GM18498 (cell line): Measurements from ENCODE around the gene INTS15.
A peak's percentile ranks its signal among the peaks of the same experiment; 100 is the strongest.

Experiments
- ATAC-seq: cut with Tn5 transposase; IDR thresholded peaks from one replicate; pipeline ENCODE4 v1.9.1; 2021; ENCODE audit warnings: mild to moderate bottlenecking, moderate library complexity; ENCODE audit not compliant: unreplicated experiment

The INTS15 gene

DNA sequence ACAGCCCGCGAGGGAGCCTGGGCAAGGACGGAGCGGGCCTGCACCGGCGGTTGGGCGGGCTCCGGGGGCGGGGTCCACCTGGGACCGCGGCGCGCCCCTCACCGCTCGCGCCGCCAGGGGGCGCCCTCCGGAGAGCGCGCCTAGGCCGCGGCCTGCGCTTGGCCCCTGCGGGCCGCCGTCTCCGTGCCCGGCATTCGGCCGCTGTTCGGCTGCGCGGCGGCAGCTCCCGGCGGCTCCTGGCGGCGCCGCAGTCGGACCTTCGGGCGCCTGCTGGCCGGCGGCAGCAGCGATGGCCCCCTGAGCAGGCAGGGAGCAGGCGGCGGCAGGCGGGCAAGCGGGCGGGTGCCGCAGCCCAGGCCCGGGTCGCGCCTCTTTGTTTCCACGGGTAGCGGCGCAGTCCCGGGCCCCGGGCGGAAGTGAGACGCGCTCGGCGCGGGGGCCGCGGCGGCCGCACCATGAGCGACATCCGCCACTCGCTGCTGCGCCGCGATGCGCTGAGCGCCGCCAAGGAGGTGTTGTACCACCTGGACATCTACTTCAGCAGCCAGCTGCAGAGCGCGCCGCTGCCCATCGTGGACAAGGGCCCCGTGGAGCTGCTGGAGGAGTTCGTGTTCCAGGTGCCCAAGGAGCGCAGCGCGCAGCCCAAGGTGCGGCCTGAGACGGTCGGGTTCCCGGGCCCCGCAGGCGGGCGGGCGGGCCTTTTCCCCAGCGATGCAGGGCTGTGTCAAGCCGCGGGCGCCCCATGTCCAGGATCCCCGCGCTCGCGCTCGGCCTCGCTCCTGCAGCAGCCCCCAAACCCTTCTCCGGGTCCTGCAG, at the start of gene INTS15:
INTS15 (plus strand) TSS at position 193 of the 816 bp plus-strand sequence; CDS start at position 456, 263 bp downstream.
- ATAC-seq: peak; percentile 90

DNA sequence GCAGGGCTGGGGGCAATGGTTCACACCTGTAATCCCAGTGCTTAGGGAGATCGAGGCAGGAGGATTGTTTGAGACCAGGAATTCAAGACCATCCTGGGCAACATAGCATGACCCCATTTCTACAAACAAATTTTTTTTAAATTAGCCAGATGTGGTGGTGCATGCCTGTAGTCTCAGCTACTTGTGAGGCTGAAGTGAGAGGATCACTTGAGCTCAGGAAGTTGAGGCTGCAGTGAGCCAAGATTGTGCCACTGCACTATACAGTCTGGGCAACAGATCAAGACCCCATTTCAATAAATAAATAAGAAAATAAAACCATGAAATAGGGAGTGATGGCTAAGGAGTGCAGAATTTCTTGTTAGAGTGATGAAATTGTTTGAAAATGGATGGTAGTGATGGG, 47.5 kb upstream of the INTS15 start:
- no peak for ATAC-seq

DNA sequence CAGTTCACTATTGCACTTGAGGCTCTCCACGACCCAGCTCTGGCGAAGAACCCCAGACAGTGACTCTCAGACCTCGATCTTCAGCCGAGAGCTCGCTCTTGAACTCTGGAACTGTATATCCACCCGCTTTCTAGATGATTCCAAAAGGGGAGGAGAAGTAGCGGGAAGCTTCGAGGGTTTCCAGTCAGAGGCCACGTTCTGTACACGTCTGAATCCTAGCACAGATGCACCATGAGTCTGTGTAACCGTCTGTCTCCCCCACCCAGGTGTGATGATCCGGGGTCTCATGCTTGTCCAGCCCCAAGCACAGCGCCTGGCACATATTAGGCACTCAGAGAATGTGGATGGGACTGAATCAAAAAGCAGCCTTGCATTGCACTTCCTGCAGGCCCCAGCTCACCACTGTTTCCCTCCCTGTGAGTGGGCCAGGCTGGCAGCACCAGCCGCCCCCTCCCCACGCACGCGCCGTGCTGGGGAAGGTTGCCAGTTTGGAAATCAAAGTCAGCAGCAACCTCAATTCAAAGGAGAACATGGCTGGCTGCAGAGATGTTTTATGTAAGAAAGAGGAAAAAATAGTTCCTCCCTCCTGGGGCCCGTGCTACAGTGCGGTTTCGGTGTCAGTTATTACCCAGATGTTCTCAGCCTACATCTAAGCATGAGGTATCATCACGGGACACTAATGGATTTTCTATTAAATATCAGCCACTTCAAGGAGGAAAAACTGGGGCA, 44.3 kb upstream of the INTS15 start:
- ATAC-seq: no peak

DNA sequence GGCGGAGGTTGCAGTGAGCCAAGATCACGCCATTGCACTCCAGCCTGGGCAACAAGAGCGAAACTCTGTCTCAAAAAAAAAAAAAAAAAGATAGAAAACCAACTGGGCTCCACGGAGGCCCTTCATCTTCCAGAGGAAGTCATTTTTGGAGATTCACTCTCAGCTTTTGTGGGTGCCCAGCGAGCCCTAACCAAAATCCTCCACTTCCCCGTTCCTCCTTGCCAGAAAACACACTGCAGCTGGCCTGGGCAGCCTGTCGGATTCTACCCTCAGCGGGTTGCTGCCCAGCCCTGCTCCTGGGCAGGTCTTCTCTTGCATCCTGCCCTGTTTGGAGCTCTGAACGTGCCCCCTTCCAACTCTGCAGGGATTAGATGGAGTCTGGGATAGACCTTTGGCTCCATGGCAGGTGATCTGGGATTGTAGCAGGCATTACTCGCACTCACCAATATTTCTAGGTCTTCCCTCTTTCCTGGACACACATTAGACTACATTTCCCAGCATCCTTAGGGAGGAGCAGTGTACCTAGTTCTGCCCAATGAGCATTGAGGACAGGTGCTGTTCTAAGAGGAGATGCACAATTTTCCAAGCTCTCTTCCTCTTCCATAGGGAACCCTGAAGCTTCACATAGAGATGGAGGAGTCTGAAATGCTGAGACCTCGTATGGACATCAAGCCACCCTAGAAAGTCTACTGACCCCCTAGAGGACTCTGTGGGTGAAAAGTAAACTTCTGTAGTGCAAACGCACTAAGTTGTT, 43.1 kb upstream of the INTS15 start:
- no peak for ATAC-seq

DNA sequence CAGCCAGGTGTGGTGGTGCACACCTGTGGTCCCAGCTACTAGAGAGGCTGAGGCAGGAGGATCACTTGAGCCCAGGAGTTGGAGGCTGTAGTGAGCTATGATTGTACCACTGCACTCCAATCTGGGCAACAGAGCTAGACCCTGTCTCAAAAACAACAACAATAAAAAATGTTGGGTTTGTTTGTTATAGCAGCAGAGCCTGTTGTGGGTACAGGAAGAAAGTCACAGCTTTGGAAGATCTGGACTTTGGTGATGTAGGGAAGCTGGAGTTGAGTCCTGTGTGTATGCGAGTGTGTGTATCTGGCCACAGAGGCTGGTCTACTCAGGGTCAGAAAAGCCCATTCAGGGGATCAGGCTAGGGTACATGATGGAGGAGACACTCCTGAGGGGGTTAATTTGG, 42.4 kb upstream of the INTS15 start:
- no peak for ATAC-seq

DNA sequence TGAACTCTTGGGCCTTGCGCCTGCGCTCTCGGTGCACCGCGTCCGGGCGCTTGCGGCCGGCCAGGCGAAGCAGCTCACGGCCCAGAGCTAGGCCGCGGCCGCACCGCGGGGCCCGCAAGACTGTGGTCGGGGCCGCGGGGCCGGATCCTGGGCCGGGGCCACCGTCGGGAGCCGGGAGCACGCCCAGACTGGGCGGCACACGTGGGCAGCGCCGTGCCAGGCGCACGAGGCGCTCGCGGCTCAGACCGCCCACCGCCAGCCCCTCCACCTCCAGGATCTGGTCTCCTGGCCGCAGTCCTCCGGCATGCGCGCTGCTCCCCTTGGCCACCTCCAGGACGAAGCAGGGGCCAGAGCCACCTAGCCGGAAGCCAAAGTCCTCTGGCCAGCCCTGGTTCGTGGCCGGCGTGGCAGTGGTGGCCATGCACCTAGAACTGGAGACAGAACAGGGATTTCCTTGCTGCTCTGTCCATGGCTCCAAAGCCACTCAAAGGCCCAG, 38.8 kb upstream of the INTS15 start, which contains the start of gene GRID2IP:
GRID2IP (minus strand) TSS at position 446 of the 496 bp plus-strand sequence; CDS start at position 421, 25 bp downstream.
- no peak for ATAC-seq

DNA sequence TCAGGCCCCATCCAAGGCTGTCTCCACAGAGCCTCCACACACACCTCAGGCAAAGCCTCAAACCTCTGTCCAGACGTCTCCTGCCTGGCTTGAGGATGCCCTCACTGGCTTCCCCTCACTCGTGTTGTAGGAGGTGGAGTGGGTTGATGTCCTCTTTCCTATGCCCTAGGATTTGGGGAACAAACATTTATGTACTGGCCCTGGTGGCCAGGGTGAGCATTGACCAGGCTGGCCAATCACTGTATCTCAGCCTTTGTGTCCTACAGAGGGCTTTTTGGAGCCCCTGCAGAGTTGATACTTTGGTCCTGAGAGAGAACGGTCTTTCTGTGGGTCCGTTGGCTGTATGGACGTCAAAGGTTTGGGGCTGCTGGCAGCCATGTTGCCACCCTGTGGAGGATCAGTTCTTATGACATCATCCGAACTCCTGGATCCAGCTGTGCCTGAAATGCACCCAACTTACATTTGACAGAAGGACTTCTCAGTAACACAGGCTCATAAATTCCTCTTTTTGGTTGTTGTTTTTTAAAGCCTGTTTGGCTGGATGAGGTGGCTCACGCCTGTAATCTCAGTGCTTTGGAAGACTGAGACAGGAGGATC, 36.3 kb upstream of the INTS15 start:
- ATAC-seq: no peak

DNA sequence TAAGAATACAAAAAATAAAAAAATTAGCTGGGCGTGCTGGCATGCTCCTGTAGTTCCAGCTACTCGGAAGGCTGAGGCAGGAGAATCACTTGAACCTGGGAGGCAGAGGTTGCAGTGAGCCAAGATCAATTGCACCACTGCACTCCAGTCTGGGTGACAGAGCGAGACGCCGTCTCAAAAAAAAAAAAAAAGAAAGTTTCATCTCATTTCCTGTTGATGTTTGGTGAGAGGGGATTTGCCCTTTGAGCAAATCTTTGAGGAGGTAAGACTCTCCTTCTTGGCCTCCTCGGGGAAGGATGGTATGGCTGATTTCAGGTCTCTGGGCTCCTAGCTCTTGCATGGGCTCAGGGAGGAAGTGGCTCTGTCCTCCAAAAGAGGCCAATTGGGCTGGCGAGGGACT, 35.0 kb upstream of the INTS15 start:
- no peak for ATAC-seq

DNA sequence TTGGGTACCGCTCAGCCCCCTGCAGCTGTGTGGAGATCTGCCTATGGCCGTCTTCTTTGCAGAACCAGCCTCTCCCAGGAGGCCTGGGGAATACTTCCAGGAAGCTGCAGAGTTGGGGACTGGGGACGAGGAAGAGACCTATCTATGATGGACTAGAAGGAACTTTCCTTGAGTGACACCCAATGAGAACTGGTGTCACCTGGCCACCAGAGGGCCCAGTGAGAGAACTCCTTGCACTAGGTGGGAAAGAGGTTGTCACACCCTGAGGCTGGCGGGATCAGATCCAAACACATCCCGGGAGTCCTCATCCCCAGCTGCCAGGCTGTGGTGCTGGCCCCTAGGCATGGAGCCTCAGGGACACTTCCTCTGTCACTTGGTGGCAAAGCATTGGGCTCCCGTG, 33.6 kb upstream of the INTS15 start:
- ATAC-seq: no peak

DNA sequence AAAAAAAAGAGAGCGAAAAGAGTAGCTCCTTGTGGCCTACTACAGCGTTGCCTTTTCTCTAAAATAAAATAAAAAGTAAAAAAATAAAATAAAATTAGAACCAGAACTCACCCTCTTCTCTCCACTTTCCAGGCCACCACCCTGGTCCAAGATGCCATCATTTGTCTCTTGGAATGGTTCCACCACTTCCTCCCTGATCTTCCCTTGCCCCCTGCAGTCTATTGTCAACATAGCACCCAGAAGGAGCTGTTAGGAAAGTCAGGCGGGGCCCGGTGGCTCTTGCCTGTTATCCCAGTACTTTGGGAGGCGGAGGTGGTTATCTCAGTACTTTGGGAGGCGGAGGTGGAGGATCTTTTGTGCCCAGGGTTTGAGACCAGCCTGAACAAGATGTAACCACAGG, 31.0 kb upstream of the INTS15 start:
- no peak for ATAC-seq

DNA sequence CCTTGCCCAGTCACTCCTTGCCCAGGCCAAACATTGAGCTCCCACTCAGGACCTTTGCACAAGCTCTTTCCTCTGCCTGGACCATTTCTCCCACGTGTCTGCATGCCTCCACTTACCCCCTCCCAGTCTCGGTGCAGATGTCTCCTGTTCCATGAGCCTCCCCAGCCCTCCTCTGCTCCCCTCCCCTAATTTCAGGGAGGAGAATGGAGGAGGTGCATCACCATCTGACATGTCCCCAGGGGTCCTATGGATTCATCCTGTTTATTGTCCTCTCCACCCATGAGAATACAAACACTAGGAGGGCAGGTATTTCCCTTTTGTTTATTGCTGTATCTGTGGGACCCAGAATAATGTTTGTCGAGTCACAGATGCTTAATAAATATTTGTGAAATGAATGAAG, 29.9 kb upstream of the INTS15 start:
- ATAC-seq: no peak

DNA sequence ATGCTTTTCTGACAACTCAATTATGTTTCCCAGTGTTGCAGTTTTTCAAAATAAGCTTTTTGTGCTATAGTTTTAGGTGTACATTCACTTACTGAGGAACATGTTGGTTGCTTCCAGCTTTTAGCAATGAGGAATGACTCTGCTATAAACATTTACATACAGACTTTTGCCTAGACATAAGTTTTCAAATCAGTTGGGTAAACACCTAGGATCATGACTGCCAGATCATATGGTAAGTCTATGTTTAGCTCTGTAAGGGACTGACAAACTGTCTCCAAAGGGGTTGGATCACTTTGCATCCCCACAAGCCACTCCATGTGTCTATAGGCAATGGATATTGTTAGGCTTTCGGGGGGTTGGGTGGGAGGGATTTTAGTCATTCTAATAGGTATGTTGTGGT, 27.7 kb upstream of the INTS15 start:
- ATAC-seq: no peak

DNA sequence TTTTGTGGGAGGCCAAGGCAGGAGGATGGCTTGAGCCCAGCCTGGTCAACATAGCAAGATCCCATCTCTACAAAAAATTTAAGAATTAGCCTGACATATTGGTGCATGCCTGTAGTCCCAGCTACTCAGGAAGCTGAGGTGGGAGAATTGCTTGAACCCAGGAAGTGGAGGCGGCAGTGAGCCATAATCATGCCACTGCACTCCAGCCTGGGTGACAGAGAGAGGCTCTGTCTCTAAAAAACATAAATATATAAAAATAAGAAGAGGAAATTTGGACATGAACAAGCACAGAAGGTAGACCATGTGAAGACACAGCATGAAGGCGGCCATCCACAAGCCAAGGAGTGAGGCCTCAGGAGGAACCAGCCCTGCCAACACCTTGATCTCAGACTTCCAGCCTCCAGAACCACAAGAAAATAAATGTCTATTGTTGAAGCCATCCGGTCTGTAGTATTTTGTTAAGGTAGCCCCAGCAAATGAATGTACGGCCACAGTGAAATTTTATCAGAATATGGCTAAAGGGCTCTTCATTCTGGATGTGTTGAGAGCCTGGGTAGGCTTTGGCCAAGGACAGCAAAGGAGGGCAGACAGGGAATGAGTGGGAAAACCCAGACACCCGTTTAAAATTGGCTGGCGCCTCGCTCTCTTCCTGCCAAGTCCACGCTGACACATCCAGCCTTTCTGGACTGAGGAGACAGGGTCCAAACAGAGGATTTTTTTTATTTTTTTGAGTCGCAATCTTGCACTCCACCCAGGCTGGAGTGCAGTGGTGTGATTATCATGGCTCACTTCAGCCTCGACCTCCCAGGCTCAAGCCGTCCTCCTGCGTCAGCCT, 25.7 kb upstream of the INTS15 start:
- no peak for ATAC-seq

DNA sequence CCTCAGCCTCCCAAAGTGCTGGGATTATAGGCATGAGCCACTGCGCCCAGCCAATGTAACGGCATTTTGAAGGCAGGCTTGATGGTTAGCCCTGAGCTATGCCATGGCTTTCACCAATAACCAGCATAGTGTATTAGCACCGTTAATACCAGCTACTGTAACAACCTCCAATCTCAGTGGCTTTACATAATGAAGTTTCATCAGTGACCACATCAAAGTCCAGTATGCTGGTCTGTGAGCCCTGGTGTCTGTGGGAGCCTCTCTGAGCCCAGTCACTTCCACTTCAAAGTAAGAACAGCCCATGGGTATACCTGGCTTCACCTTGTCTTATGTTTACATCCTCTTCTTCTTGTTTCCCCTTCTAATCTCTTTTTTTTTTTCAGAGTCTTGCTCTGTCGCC, 24.2 kb upstream of the INTS15 start:
- ATAC-seq: no peak

DNA sequence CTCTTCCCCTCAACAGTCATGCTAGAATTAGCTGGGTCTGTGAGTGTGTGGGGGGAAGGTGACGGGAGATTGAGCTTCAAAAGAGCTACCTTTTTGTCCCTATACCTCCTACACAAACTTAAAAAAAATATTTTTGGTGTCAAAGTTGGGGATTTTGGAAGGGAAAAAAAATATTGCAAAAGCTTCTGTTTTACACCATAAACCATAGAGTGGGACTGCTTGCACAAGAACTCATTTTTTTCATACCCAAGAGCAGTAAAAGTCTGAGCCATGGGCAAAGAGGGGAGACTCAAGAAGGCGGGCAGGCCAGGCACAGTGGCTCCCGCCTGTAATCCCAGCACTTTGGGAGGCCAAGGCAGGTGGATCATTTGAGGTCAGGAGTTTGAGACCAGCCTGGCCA, 21.9 kb upstream of the INTS15 start:
- ATAC-seq: no peak

DNA sequence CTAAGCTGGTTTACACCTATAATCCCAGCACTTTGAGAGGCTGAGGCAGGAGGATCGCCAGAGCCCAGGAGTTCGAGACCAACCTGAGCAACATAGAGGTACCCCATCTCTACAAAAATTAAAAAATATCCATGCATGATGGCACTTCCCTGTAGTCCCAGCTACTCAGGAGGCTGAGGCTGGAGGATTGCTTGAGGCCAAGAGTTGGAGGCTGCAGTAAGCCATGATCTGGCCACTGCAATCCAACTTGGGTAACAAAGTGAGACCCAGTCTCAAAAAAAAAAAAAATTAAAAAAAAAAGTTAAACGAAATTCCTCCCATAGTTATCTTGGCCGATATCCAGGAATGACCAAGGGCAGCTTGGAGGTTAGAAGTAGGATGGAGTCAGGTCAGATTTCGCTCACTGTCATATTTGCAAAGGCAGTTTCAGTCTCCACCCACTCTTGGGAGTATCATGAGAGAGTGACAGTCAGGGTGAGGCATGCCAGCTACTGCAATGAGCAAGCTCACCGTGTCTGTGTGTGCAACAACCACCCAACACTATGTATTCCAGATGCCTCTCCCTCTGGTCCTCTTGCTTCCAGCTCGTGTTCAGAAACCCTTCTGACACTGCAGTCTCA, 18.6 kb upstream of the INTS15 start:
- ATAC-seq: no peak

DNA sequence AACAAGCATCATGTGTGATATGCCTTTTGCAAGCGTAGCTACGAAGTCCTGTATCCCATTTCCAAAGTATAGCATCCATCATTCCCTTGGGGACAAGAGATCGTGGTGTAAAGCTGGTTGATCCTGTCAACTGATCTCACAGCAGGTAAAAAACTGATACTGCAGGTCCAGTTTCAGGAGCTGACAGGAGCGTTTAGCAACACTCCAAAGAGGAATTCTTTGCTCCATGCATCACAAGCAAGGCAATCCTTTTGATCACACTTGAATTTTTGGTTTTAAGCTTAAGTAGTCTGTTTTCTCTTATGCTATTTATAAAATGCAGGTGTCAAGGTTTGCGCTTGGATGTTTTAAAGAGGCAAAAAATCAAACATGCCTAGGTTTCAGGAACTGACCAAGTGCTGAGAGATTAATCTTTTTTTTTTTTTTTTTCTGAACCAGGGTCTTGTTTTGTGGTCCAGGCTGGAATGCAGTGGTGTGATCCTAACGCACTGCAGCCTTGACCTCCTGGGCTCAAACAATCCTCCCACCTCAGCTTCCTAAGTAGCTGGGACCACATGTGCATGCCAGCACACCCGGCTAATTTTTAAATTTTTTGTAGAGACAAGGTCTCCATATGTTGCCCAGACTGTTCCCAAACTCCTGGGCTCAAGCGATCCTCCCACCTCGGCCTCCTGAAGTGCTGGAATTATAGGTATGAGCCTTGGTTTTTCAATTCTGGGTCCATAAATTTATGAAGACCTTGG, 14.4 kb upstream of the INTS15 start:
- ATAC-seq: no peak

DNA sequence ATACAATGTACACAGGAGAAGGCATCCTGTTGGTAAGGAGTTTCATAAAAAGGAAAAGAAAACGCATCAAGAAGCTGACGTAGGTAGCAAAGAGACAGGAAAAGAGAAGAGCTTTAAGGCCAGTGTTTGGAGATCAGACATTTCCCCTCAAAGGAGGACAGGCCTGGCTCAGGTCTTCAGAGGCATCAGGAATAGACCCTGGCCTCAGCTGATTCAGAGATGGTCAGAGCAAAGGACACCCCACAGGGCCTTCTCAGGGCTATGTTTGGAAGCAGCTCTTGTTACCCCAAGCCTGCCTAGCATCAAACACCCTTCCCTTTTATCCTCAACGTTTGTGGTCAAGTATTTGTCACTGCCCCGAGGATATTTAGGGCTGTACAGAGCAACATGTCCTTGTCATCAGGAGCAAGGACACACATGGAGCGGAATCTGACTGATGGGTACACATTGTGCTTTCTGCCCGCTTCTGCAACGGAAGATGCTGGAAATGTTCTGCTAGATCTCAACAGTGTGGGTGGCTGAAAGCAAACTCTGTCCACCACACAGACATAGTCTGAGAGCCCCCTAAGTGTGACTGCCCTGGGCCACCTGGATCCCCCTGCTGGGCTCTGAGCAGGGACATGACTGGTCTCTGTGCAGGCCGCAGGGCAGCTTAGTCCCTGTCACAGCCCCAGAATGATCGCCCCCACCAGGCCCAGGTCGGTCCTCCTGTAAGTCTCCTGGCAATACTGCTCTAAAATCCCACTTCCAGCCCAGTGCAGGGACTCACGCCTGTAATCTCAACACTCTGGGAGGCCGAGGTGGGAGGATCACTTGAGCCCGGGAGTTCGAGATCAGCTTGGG, 13.6 kb upstream of the INTS15 start:
- ATAC-seq: no peak
